H9 (cell line): ENCODE data around the gene MAD1L1. TPM values are rescaled to one million over a fixed set of nuclear protein-coding genes. Genes with fewer than 3 reads are reported as not detected.

ENCODE experiments used
- DNase-seq: peaks from one replicate; pipeline ENCODE4 v3.0.0-alpha.2; 2017
- H2AFZ ChIP-seq: one replicate; pipeline ENCODE4 v1.6.1; 2013; ENCODE audit warnings: mild to moderate bottlenecking, low read length, control low read depth, moderate library complexity
- H2AK5ac ChIP-seq: 2 replicates; pipeline ENCODE4 v1.6.1; 2013; ENCODE audit warnings: low read length, control low read depth, mixed read lengths; ENCODE audit not compliant: insufficient read length
- H2BK120ac ChIP-seq: one replicate; pipeline ENCODE4 v1.6.1; 2013; ENCODE audit warnings: low read depth, mild to moderate bottlenecking, low read length, control low read depth, inconsistent platforms; ENCODE audit not compliant: poor library complexity, severe bottlenecking
- H2BK12ac ChIP-seq: 2 replicates; pipeline ENCODE4 v1.6.1; 2013; ENCODE audit warnings: low read length, control low read depth, mixed read lengths, low read depth; ENCODE audit not compliant: insufficient read length
- H2BK15ac ChIP-seq: 2 replicates; pipeline ENCODE4 v1.6.1; 2013; ENCODE audit warnings: low read depth, low read length, control low read depth
- H2BK20ac ChIP-seq: one replicate; pipeline ENCODE4 v1.6.1; 2013; ENCODE audit warnings: low read depth, mild to moderate bottlenecking, low read length, control low read depth, inconsistent platforms; ENCODE audit not compliant: poor library complexity, severe bottlenecking
- H2BK5ac ChIP-seq: 2 replicates; pipeline ENCODE4 v1.6.1; 2013; ENCODE audit warnings: low read length, control low read depth, mixed read lengths; ENCODE audit not compliant: insufficient read length
- H3K14ac ChIP-seq: 2 replicates; pipeline ENCODE4 v1.6.1; 2013; ENCODE audit warnings: low read length, control low read depth; ENCODE audit not compliant: insufficient read depth
- H3K18ac ChIP-seq: 2 replicates; pipeline ENCODE4 v1.6.1; 2013; ENCODE audit warnings: low read depth, mild to moderate bottlenecking, mixed read lengths, low read length, control low read depth; ENCODE audit not compliant: insufficient read length
- H3K23ac ChIP-seq: 2 replicates; pipeline ENCODE4 v1.6.1; 2013; ENCODE audit warnings: low read length, control low read depth, mixed read lengths, low read depth; ENCODE audit not compliant: insufficient read length
- H3K23me2 ChIP-seq: 2 replicates; pipeline ENCODE4 v1.6.1; 2013; ENCODE audit warnings: low read depth, mild to moderate bottlenecking, mixed read lengths, low read length, control low read depth; ENCODE audit not compliant: insufficient read length, poor library complexity, severe bottlenecking
- H3K27ac ChIP-seq: 2 replicates; pipeline ENCODE4 v1.5.1; 2013; ENCODE audit warnings: low read length, control low read depth, mixed read lengths, low read depth; ENCODE audit not compliant: insufficient read length
- H3K27me3 ChIP-seq: 2 replicates; pipeline ENCODE4 v1.6.1; 2013; ENCODE audit warnings: low read length, control low read depth, inconsistent platforms; ENCODE audit not compliant: insufficient read depth
- H3K4ac ChIP-seq: 2 replicates; pipeline ENCODE4 v1.6.1; 2013; ENCODE audit warnings: low read depth, mild to moderate bottlenecking, control low read depth, inconsistent platforms, low read length, moderate library complexity
- H3K4me1 ChIP-seq: 2 replicates; pipeline ENCODE4 v1.6.1; 2013; ENCODE audit warnings: low read length, control low read depth, inconsistent platforms; ENCODE audit not compliant: insufficient read depth
- H3K4me2 ChIP-seq: 2 replicates; pipeline ENCODE4 v1.6.1; 2013; ENCODE audit warnings: low read length, control low read depth, mixed read lengths; ENCODE audit not compliant: insufficient read length, insufficient read depth
- H3K56ac ChIP-seq: 2 replicates; pipeline ENCODE4 v1.6.1; 2013; ENCODE audit warnings: low read depth, mild to moderate bottlenecking, mixed read lengths, low read length, control low read depth; ENCODE audit not compliant: insufficient read length
- H3K79me1 ChIP-seq: 2 replicates; pipeline ENCODE4 v1.6.1; 2013; ENCODE audit warnings: low read depth, mild to moderate bottlenecking, moderate library complexity, low read length, control low read depth, inconsistent platforms; ENCODE audit not compliant: insufficient read depth, poor library complexity, severe bottlenecking
- H3K79me2 ChIP-seq: 2 replicates; pipeline ENCODE4 v1.6.1; 2013; ENCODE audit warnings: low read length, control low read depth, inconsistent platforms; ENCODE audit not compliant: insufficient read depth
- H3K9ac ChIP-seq: 2 replicates; pipeline ENCODE4 v1.6.1; 2013; ENCODE audit warnings: low read length, control low read depth, mixed read lengths; ENCODE audit not compliant: insufficient read length; ENCODE audit errors: extremely low read depth
- H3K9me3 ChIP-seq: one replicate; pipeline ENCODE4 v1.6.1; 2013; ENCODE audit warnings: low read depth, low read length, inconsistent platforms; ENCODE audit not compliant: control insufficient read depth
- H3T11ph ChIP-seq: one replicate; pipeline ENCODE4 v1.6.1; 2013; ENCODE audit warnings: mild to moderate bottlenecking, low read length, control low read depth, inconsistent platforms
- H4K20me1 ChIP-seq: one replicate; pipeline ENCODE4 v1.6.1; 2013; ENCODE audit not compliant: control insufficient read depth, insufficient read length, insufficient read depth
- H4K5ac ChIP-seq: 2 replicates; pipeline ENCODE4 v1.6.1; 2013; ENCODE audit warnings: low read depth, mild to moderate bottlenecking, mixed read lengths, low read length, control low read depth; ENCODE audit not compliant: insufficient read length
- H4K8ac ChIP-seq: replicated peaks from 2 replicates; pipeline ENCODE4 v1.6.1; 2013; ENCODE audit warnings: low read length, control low read depth, mixed read lengths, low read depth; ENCODE audit not compliant: insufficient read length
- H4K91ac ChIP-seq: 2 replicates; pipeline ENCODE4 v1.6.1; 2013; ENCODE audit warnings: low read depth, mild to moderate bottlenecking, moderate library complexity, mixed read lengths, low read length, control low read depth; ENCODE audit not compliant: insufficient read length
- H3K27ac Mint-ChIP-seq, 3 experiments: 2 replicates in 2 of 3; 3 replicates in 1 of 3; pipeline ENCODE4 v1.8.0; 2020 to 2021; ENCODE audit warnings: mixed read lengths in 3 of 3, mild to moderate bottlenecking in 1 of 3, moderate library complexity in 1 of 3
- H3K27me3 Mint-ChIP-seq: 2 replicates; pipeline ENCODE4 v1.8.0; 2021; ENCODE audit warnings: low read depth, mild to moderate bottlenecking, moderate library complexity, mixed read lengths
- H3K36me3 Mint-ChIP-seq, 3 experiments: 2 replicates in 2 of 3; 3 replicates in 1 of 3; pipeline ENCODE4 v1.8.0; 2020 to 2021; ENCODE audit warnings: low read depth in 3 of 3, mixed read lengths in 3 of 3; ENCODE audit not compliant: insufficient read depth in 1 of 3
- H3K4me1 Mint-ChIP-seq, 2 experiments: 2 replicates each; pipeline ENCODE4 v1.8.0; 2020; ENCODE audit warnings: mixed read lengths in 2 of 2
- H3K4me3 Mint-ChIP-seq, 2 experiments: 2 replicates in 1 of 2; 3 replicates in 1 of 2; pipeline ENCODE4 v1.8.0; 2020 to 2021; ENCODE audit warnings: mild to moderate bottlenecking in 2 of 2, mixed read lengths in 2 of 2, moderate library complexity in 1 of 2
- H3K9me3 Mint-ChIP-seq, 2 experiments: 2 replicates in 1 of 2; 3 replicates in 1 of 2; pipeline ENCODE4 v1.8.0; 2020; ENCODE audit warnings: mild to moderate bottlenecking in 2 of 2, mixed read lengths in 2 of 2, moderate library complexity in 1 of 2
- CTCF ChIP-seq: fragments of 200-600 bp; sonication (generic); conservative IDR thresholded peaks from 3 replicates; pipeline ENCODE4 v1.8.0; 2021; ENCODE audit warnings: antibody characterized with exemption, mild to moderate bottlenecking
- WGBS: extraction: QIAGEN DNeasy Blood & Tissue Kit; methylation state at CpG from one replicate; pipeline ENCODE4 v1.1.7; 2013; ENCODE audit warnings: missing lambda C conversion rate, low lambda C conversion rate, mixed read lengths; ENCODE audit not compliant: insufficient read length; ENCODE audit errors: extremely low coverage; 5-methylcytosine and 5-hydroxymethylcytosine counted together
- total RNA-seq: library from RNA; stranded (reverse); gene quantifications from 2 replicates; pipeline ENCODE4 v1.2.1, GENCODE V29; 2021

MAD1L1 gene
- total RNA-seq, 1 experiment from 2014 or later: 39.0 TPM

DNA sequence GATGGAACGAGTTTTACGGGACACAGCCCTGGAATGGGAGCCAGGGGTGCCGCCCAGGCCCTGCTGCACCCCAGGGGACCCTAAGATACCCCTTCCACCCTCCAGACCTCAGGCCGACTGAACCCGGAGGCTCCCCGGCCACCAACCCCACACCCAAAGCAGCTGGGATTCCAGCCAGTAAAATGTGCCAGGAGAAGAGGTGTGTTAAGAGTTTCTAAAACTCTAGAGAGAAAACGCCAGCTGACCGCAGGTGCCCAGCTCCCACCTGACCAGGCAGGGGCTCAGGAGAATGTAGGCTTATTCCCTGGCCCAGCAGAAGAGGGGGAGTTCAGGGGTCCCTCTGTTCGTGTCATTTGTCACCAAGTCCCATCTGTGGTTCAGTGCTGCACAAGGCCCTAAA is 26.7 kb upstream of the MAD1L1 start:
- Histone ChIP-seq H3K4me1 (no peaks in the 10 kb centered on the region), H3K18ac (no peak overlapping the region), H2BK15ac (no peak overlapping the region), H3T11ph (no peak overlapping the region), H3K14ac (no peak overlapping the region), H3K56ac (no peak overlapping the region), H3K27ac (no peak overlapping the region), H2AFZ (no peak overlapping the region), H3K79me1 (no peaks in the 10 kb centered on the region), H2BK12ac (no peak overlapping the region), H3K23me2 (no peaks in the 10 kb centered on the region), H2BK5ac (no peak overlapping the region), H3K4ac (no peak overlapping the region), H2BK20ac (no peak overlapping the region), H2BK120ac (no peak overlapping the region), H4K8ac (no peak overlapping the region), H3K27me3 (no peaks in the 10 kb centered on the region), H3K9me3 (no peaks in the 10 kb centered on the region), H2AK5ac (no peak overlapping the region), H3K79me2 (no peaks in the 10 kb centered on the region), H4K20me1 (no peaks in the 10 kb centered on the region), H3K9ac (no peak overlapping the region), H3K23ac (no peak overlapping the region), H3K4me2 (no peak overlapping the region), H4K5ac (no peak overlapping the region), H4K91ac (no peak overlapping the region)
- no CpG with 5 or more reads among the region's 9 CpGs for WGBS
- peak overlapping the region in 2 of 3 experiments; percentile 17 to 95; a peak in 3 of 7 replicates for H3K27ac Mint-ChIP-seq
- peaks cover 14 to 53% (median 30%) of the 10 kb centered on the region in 3 experiments; a peak in 6 of 7 replicates for H3K36me3 Mint-ChIP-seq
- H3K27me3 Mint-ChIP-seq: no peaks in the 10 kb centered on the region
- no peak overlapping the region for H3K4me3 Mint-ChIP-seq
- DNase-seq: no peak
- no peak for TF ChIP-seq CTCF
- no peaks in the 10 kb centered on the region for H3K4me1 Mint-ChIP-seq
- no peaks in the 10 kb centered on the region for H3K9me3 Mint-ChIP-seq
